Neural cell (in vitro differentiated cells): Measurements from ENCODE around the gene ZDHHC3.

Source experiments
- EZH2 ChIP-seq: fragments of 200-600, 300-800 bp; shearing (Covaris generic), sonication (generic); IDR thresholded peaks from 2 replicates; pipeline ENCODE4 v1.6.1; 2014; ENCODE audit warnings: antibody characterized with exemption, low read length, borderline replicate concordance, mild to moderate bottlenecking; ENCODE audit not compliant: insufficient read depth, poor library complexity, severe bottlenecking
- POLR2AphosphoS5 ChIP-seq: IDR thresholded peaks from 2 replicates; pipeline ENCODE4 v1.6.1; 2012
- TF ChIP-seq, protein P1 (sequence below): IDR thresholded peaks from 2 replicates; pipeline ENCODE4 v1.6.1; 2012; ENCODE audit warnings: borderline replicate concordance
- TF ChIP-seq, protein P2 (sequence below): fragments of 450-650 bp; IDR thresholded peaks from 2 replicates; pipeline ENCODE4 v1.5.1; 2014; ENCODE audit warnings: antibody characterized with exemption, mild to moderate bottlenecking, moderate library complexity; ENCODE audit not compliant: poor library complexity, severe bottlenecking

DNA sequence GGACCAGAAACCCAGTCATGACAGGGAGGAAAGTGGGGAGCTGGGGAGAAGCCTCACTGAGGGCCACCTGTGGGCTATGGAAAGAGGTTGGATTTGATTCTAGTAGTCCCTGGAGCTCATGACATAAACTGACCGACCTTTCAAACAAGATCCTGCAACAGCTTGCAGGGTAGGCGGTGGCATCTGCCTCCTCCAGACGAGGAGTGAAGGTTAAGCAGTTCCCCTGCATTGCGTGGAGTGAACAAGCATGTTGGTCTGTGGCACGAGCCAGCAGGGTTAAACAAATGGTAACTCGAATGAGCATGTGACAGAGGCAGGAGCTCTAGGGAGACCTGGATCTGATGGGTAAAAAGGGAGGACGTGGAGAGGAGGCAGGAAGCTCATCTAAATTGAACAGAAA, 88.9 kb downstream of the ZDHHC3 start:
- TF ChIP-seq, protein P1, sequence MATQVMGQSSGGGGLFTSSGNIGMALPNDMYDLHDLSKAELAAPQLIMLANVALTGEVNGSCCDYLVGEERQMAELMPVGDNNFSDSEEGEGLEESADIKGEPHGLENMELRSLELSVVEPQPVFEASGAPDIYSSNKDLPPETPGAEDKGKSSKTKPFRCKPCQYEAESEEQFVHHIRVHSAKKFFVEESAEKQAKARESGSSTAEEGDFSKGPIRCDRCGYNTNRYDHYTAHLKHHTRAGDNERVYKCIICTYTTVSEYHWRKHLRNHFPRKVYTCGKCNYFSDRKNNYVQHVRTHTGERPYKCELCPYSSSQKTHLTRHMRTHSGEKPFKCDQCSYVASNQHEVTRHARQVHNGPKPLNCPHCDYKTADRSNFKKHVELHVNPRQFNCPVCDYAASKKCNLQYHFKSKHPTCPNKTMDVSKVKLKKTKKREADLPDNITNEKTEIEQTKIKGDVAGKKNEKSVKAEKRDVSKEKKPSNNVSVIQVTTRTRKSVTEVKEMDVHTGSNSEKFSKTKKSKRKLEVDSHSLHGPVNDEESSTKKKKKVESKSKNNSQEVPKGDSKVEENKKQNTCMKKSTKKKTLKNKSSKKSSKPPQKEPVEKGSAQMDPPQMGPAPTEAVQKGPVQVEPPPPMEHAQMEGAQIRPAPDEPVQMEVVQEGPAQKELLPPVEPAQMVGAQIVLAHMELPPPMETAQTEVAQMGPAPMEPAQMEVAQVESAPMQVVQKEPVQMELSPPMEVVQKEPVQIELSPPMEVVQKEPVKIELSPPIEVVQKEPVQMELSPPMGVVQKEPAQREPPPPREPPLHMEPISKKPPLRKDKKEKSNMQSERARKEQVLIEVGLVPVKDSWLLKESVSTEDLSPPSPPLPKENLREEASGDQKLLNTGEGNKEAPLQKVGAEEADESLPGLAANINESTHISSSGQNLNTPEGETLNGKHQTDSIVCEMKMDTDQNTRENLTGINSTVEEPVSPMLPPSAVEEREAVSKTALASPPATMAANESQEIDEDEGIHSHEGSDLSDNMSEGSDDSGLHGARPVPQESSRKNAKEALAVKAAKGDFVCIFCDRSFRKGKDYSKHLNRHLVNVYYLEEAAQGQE: no peak
- TF ChIP-seq, protein P2, sequence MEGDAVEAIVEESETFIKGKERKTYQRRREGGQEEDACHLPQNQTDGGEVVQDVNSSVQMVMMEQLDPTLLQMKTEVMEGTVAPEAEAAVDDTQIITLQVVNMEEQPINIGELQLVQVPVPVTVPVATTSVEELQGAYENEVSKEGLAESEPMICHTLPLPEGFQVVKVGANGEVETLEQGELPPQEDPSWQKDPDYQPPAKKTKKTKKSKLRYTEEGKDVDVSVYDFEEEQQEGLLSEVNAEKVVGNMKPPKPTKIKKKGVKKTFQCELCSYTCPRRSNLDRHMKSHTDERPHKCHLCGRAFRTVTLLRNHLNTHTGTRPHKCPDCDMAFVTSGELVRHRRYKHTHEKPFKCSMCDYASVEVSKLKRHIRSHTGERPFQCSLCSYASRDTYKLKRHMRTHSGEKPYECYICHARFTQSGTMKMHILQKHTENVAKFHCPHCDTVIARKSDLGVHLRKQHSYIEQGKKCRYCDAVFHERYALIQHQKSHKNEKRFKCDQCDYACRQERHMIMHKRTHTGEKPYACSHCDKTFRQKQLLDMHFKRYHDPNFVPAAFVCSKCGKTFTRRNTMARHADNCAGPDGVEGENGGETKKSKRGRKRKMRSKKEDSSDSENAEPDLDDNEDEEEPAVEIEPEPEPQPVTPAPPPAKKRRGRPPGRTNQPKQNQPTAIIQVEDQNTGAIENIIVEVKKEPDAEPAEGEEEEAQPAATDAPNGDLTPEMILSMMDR: no peak
- TF ChIP-seq POLR2AphosphoS5 (no peak), EZH2 (no peak)
